Left ventricle myocardium inferior (tissue), 1 donor: ENCODE measurements around the gene OPCML. TPM values are rescaled to one million over a fixed set of nuclear protein-coding genes. Genes with fewer than 3 reads are reported as not detected.

Source experiments
- DNase-seq: peaks from one replicate; pipeline ENCODE4 v3.0.0-alpha.2; 2020
- H3K27ac ChIP-seq: fragments of 200-600 bp; replicated peaks from 2 replicates; pipeline ENCODE4 v1.8.0; 2021
- H3K27me3 ChIP-seq: fragments of 200-600 bp; 2 replicates; pipeline ENCODE4 v1.8.0; 2021; ENCODE audit warnings: low read depth
- H3K36me3 ChIP-seq: fragments of 200-600 bp; 2 replicates; pipeline ENCODE4 v1.8.0; 2021
- H3K4me1 ChIP-seq: fragments of 200-600 bp; 2 replicates; pipeline ENCODE4 v1.8.0; 2021
- H3K4me3 ChIP-seq: fragments of 200-600 bp; 2 replicates; pipeline ENCODE4 v1.8.0; 2021; ENCODE audit warnings: mild to moderate bottlenecking, moderate library complexity
- H3K9me3 ChIP-seq: fragments of 200-600 bp; replicated peaks from 2 replicates; pipeline ENCODE4 v1.8.0; 2021
- CTCF ChIP-seq: fragments of 200-600 bp; IDR thresholded peaks from 2 replicates; pipeline ENCODE4 v1.8.0; 2021; ENCODE audit warnings: antibody characterized with exemption, mild to moderate bottlenecking, borderline replicate concordance
- intact Hi-C: fragments of 100-400 bp; cut with micrococcal nuclease; formaldehyde crosslinking; loops from one replicate; pipeline ENCODE4 v1.11.0; 2022
- total RNA-seq: library from RNA; stranded (reverse); fragmentation: NEBNext Ultra II Directional; extraction: Animal tissue kit (Norgen Biotek cat#: 25700); gene quantifications from one replicate; pipeline ENCODE4 v1.2.1, GENCODE V29; 2021
- donor health status: DM: no; HTN: yes; CAD: no; lungs with severe emphysema.

The OPCML gene
- total RNA-seq, 1 donor from 2014 or later = 0.63 TPM

GRCh38 chr11:133163463-133164419 is 368.6 kb downstream of the OPCML start:
- peaks cover 43% of the 10 kb centered on the region for H3K27me3 ChIP-seq
- DNase-seq = no peak
- H3K36me3 ChIP-seq = no peaks in the 10 kb centered on the region
- H3K27ac ChIP-seq = no peak overlapping the region
- H3K4me3 ChIP-seq = peak overlapping the region; percentile 31
- peak; percentile 79 for TF ChIP-seq CTCF
- intact Hi-C loops = no loop called here
- H3K4me1 ChIP-seq = peaks cover 9% of the 10 kb centered on the region
- H3K9me3 ChIP-seq = no peaks in the 10 kb centered on the region

DNA sequence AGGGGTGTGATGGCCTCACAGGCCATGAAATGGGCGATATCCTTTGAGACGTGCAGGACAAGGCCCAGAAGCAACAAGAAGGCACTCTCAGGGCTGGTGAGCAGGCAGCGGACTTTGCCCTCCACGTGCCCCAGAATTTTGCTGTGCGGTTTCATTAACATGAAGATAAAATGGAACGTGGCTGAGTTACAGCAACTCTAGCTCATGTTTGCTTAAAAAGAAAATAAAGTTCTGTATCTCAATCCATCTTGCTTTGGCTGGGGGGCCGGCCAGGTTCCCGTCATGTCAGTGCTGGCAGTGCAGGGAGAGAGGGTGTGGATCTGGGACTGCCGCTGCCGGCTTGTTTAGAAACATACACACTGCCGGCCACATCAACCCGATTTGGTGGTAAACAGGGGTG is 370.1 kb downstream of the OPCML start:
- H3K4me3 ChIP-seq = no peak overlapping the region
- no peaks in the 10 kb centered on the region for H3K36me3 ChIP-seq
- intact Hi-C loops = no loop called here
- TF ChIP-seq CTCF = no peak
- no peaks in the 10 kb centered on the region for H3K9me3 ChIP-seq
- peaks cover 49% of the 10 kb centered on the region for H3K27me3 ChIP-seq
- DNase-seq = no peak
- H3K27ac ChIP-seq = no peak overlapping the region
- H3K4me1 ChIP-seq = peaks cover 9% of the 10 kb centered on the region

GRCh38 chr11:133160754-133161153 is 371.5 kb downstream of the OPCML start:
- Histone ChIP-seq H3K27ac (no peak overlapping the region), H3K27me3 (peaks cover 64% of the 10 kb centered on the region), H3K4me3 (no peak overlapping the region), H3K4me1 (peaks cover 9% of the 10 kb centered on the region), H3K36me3 (no peaks in the 10 kb centered on the region), H3K9me3 (no peaks in the 10 kb centered on the region)
- intact Hi-C loops = no loop called here
- no peak for DNase-seq
- no peak for TF ChIP-seq CTCF

- no peak for DNase-seq
- intact Hi-C loops = no loop called here
- no peak overlapping the region for H3K27ac ChIP-seq
- no peaks in the 10 kb centered on the region for H3K36me3 ChIP-seq
- peak; percentile 62 for TF ChIP-seq CTCF
- H3K4me1 ChIP-seq = no peaks in the 10 kb centered on the region
- H3K4me3 ChIP-seq = no peak overlapping the region
- H3K27me3 ChIP-seq = peaks cover 92% of the 10 kb centered on the region
- H3K9me3 ChIP-seq = no peaks in the 10 kb centered on the region
Observed at GRCh38 chr11:133156986-133157745, 375.1 kb downstream of the OPCML start.

DNA sequence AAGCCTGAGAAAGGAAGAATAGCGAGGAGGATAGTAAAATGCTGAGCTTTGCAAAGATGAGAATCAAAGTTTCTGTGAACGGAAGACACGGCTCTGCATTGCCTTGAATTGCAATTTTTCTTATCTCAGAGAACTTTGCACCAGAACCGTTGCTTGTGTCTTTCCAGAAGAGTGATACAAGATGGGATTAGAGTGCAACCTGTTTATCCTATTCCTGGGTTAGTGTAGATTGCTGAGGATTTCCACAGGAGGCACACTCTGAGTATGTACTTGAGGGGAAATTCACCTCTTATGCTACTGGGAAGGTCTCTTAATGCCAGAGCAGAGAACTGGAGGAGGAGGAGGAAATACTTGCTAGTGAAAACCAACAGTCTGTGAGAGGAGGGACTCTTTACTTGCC is 377.5 kb downstream of the OPCML start:
- intact Hi-C loops = no loop called here
- H3K4me1 ChIP-seq = no peaks in the 10 kb centered on the region
- H3K4me3 ChIP-seq = no peak overlapping the region
- TF ChIP-seq CTCF = no peak
- no peaks in the 10 kb centered on the region for H3K36me3 ChIP-seq
- H3K27me3 ChIP-seq = peaks cover 96% of the 10 kb centered on the region
- DNase-seq = no peak
- H3K9me3 ChIP-seq = no peaks in the 10 kb centered on the region
- no peak overlapping the region for H3K27ac ChIP-seq
